ENCODE data around the gene MOBP.

MOBP gene

GRCh38 chr3:39542588-39542988 is 75.1 kb downstream of the MOBP start:
- no peaks in the 10 kb centered on the region for H3K9me2 ChIP-seq (replicated peaks; ENCODE audit: control insufficient read depth, low read length)
- H3K4me2 ChIP-seq (ENCODE audit: low read length) = no peak overlapping the region
- H3K27ac ChIP-seq (ENCODE audit: low read depth, low read length) = no peak overlapping the region
- no peaks in the 10 kb centered on the region for H3K79me2 ChIP-seq (ENCODE audit: control insufficient read depth, low read length)
- H4K20me1 ChIP-seq (ENCODE audit: control insufficient read depth, insufficient read depth, low read depth, low read length) = no peaks in the 10 kb centered on the region
- H3F3A ChIP-seq (ENCODE audit: control insufficient read depth, insufficient read depth) = no peaks in the 10 kb centered on the region
- H3K36me3 ChIP-seq (ENCODE audit: control insufficient read depth, low read length) = no peaks in the 10 kb centered on the region
- H3K4me3 ChIP-seq (ENCODE audit: low read length) = no peak overlapping the region
- no peaks in the 10 kb centered on the region for H3K9me3 ChIP-seq (ENCODE audit: control insufficient read depth, insufficient read depth, low read length)
- no peaks in the 10 kb centered on the region for H3K4me1 ChIP-seq (ENCODE audit: control insufficient read depth, low read length)
- no peaks in the 10 kb centered on the region for H3K27me3 ChIP-seq (ENCODE audit: control insufficient read depth, low read length)
- no peak for TF ChIP-seq EZH2phosphoT487 (IDR thresholded peaks at IDR 0.05; ENCODE audit: borderline replicate concordance, low read length)
- TF ChIP-seq, protein P1, sequence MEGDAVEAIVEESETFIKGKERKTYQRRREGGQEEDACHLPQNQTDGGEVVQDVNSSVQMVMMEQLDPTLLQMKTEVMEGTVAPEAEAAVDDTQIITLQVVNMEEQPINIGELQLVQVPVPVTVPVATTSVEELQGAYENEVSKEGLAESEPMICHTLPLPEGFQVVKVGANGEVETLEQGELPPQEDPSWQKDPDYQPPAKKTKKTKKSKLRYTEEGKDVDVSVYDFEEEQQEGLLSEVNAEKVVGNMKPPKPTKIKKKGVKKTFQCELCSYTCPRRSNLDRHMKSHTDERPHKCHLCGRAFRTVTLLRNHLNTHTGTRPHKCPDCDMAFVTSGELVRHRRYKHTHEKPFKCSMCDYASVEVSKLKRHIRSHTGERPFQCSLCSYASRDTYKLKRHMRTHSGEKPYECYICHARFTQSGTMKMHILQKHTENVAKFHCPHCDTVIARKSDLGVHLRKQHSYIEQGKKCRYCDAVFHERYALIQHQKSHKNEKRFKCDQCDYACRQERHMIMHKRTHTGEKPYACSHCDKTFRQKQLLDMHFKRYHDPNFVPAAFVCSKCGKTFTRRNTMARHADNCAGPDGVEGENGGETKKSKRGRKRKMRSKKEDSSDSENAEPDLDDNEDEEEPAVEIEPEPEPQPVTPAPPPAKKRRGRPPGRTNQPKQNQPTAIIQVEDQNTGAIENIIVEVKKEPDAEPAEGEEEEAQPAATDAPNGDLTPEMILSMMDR (IDR thresholded peaks at IDR 0.05; ENCODE audit: low read depth, low read length, poor library complexity, severe bottlenecking) = no peak

GRCh38 chr3:39548282-39548681 is 80.8 kb downstream of the MOBP start:
- Histone ChIP-seq H3F3A (ENCODE audit: control insufficient read depth, insufficient read depth) (no peaks in the 10 kb centered on the region), H3K4me3 (ENCODE audit: low read length) (no peak overlapping the region), H3K4me2 (ENCODE audit: low read length) (no peak overlapping the region), H3K36me3 (ENCODE audit: control insufficient read depth, low read length) (no peaks in the 10 kb centered on the region), H3K27me3 (ENCODE audit: control insufficient read depth, low read length) (no peaks in the 10 kb centered on the region), H3K9me2 (replicated peaks; ENCODE audit: control insufficient read depth, low read length) (no peaks in the 10 kb centered on the region), H4K20me1 (ENCODE audit: control insufficient read depth, insufficient read depth, low read depth, low read length) (no peaks in the 10 kb centered on the region), H3K79me2 (ENCODE audit: control insufficient read depth, low read length) (no peaks in the 10 kb centered on the region), H3K27ac (ENCODE audit: low read depth, low read length) (no peak overlapping the region), H3K9me3 (ENCODE audit: control insufficient read depth, insufficient read depth, low read length) (no peaks in the 10 kb centered on the region), H3K4me1 (ENCODE audit: control insufficient read depth, low read length) (no peaks in the 10 kb centered on the region)
- no peak for TF ChIP-seq EZH2phosphoT487 (IDR thresholded peaks at IDR 0.05; ENCODE audit: borderline replicate concordance, low read length)
- TF ChIP-seq, protein P1 (IDR thresholded peaks at IDR 0.05; ENCODE audit: low read depth, low read length, poor library complexity, severe bottlenecking) = no peak

GRCh38 chr3:39550354-39551051 is 83.0 kb downstream of the MOBP start:
- no peaks in the 10 kb centered on the region for H3K4me1 ChIP-seq (ENCODE audit: control insufficient read depth, low read length)
- H3F3A ChIP-seq (ENCODE audit: control insufficient read depth, insufficient read depth) = no peaks in the 10 kb centered on the region
- H3K4me2 ChIP-seq (ENCODE audit: low read length) = no peak overlapping the region
- no peaks in the 10 kb centered on the region for H3K9me2 ChIP-seq (replicated peaks; ENCODE audit: control insufficient read depth, low read length)
- H3K9me3 ChIP-seq (ENCODE audit: control insufficient read depth, insufficient read depth, low read length) = no peaks in the 10 kb centered on the region
- TF ChIP-seq, protein P1 (IDR thresholded peaks at IDR 0.05; ENCODE audit: low read depth, low read length, poor library complexity, severe bottlenecking) = no peak
- no peak for TF ChIP-seq EZH2phosphoT487 (IDR thresholded peaks at IDR 0.05; ENCODE audit: borderline replicate concordance, low read length)
- H3K79me2 ChIP-seq (ENCODE audit: control insufficient read depth, low read length) = no peaks in the 10 kb centered on the region
- no peak overlapping the region for H3K27ac ChIP-seq (ENCODE audit: low read depth, low read length)
- H3K36me3 ChIP-seq (ENCODE audit: control insufficient read depth, low read length) = no peaks in the 10 kb centered on the region
- H3K27me3 ChIP-seq (ENCODE audit: control insufficient read depth, low read length) = no peaks in the 10 kb centered on the region
- no peaks in the 10 kb centered on the region for H4K20me1 ChIP-seq (ENCODE audit: control insufficient read depth, insufficient read depth, low read depth, low read length)
- no peak overlapping the region for H3K4me3 ChIP-seq (ENCODE audit: low read length)
